A549 treated with DMSO at 1 μM for 4 hours (cell line): ENCODE data around the gene DUSP18. TPM values are rescaled to one million over a fixed set of nuclear protein-coding genes. Genes with fewer than 3 reads are reported as not detected.

ENCODE experiments used
- total RNA-seq: library from RNA; stranded (reverse); fragments of 200-300 nt; extraction: Qiagen RNA extraction; gene quantifications from 5 replicates; pipeline ENCODE4 v1.2.3, GENCODE V29; 2022; ENCODE audit warnings: low read depth

The DUSP18 gene
- total RNA-seq = 3.8 to 5.9 TPM (median 5.1 TPM) in 5 replicates

DNA sequence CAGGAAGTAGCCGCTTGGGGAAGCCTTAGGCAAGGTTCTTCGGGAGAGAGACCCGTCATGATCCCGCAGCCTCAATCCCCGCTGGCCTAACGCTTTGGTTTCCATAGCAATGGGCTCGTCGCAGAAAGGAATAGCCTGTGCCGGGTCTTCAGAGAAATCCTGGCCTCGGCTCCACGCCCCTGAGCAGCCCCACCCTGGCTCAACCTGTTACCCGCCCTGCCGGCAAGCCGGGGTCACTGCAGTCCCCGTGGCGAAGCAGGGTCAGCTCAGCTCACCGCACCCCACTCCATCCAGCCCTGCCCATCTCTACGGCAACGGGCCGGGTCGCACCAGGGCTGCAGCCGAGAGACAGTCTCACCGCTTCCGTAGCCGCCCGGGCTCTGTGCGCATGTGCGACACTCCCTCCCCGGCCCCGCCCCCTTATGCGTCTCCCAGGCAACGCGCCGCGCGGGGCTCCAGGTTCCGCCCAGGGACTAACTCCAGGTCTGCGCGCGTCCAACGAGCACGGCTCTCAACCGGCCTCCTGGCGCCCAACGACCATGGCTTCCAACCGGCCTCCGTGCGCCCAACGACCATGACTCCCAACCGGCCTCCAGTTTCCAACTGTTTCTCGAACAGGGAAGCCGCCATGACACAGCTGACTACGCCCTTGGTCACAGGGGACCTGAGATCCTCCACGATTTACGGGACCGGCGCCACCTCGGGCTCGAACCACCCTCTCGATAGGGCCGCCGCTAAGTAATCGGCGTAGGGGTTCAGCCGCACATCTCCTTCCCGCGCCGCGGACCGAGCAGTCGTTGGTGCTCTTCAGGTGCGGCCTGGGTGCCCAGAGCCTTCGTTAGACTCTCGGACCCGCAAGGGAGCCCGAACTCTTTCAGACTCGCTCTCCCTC is at the start of gene DUSP18:
DUSP18 (minus strand) TSS at position 382 of the 892 bp plus-strand sequence. CDS start 3,872 bp downstream, outside the sequence.

DNA sequence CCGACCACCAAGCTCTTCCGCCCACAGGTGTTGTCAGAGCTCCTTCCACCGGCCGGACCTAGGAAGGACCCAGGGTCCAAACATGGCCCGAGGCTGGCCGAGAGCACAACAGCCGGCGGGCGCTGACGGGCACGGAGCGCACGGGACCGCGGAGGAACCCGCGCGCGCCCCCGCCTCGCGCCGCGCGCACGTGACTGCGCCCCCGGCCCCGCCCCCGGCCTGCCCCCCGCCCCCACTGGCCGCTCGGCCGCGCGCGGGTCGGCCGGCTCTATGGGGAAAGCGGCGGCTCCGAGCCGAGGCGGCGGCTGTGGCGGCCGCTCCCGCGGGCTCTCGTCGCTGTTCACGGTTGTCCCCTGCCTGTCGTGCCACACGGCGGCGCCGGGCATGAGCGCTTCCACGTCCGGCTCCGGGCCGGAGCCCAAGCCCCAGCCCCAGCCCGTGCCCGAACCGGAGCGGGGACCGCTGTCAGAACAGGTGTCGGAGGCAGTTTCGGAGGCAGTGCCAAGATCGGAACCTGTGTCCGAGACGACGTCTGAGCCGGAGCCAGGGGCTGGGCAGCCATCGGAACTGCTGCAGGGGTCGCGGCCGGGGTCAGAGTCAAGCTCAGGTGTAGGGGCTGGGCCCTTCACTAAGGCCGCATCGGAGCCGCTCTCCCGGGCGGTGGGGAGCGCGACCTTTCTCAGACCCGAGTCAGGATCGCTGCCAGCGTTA is 27.1 kb upstream of the DUSP18 start, which contains the start of gene OSBP2:
OSBP2 (plus strand) TSS at position 235 of the 711 bp plus-strand sequence; CDS start at position 271, 36 bp downstream.

DNA sequence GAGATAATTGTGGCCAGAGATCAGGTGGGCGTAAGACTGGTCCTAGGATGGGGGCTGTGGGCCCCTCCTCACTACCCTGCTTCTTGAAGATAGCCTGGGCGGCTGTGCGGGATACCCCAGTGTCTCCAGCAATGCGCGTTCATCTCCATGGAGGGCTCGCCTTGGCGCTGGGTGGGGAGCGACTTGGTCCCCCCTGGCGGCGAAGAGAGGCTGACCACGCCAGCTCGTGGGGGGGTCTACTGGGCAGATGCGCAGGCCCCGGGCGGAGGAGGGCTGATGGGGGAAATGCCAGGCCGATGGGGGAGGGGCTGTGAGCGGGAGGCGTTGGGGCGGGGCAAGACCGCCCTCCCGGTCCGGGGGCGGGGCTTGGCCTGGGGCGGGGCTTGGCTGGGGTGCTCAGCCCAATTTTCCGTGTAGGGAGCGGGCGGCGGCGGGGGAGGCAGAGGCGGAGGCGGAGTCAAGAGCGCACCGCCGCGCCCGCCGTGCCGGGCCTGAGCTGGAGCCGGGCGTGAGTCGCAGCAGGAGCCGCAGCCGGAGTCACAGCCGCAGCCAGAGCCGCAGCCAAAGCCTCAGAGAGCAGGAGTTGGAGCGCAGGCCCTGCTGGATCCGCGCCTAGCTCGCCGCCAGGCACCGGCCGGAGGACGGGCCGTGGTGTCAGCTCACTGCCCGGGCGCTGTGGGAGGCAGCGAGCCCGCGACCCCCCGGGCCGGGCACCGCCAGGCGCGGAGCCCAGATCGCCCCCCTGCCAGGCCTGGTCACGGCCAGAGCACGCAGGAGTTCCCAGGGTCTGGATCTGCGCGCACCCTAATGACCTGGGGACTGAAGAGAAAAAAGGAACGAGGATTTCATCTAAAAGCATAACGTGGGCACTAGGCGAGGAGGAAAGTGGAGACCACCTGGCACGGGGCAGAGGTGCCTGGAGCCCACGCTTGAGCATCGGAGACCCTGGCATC is 32.1 kb downstream of the DUSP18 start, which contains the start of gene SLC35E4:
SLC35E4 (plus strand) TSS at position 509 of the 953 bp plus-strand sequence. CDS start 670 bp downstream, outside the sequence.

Other genes starting within 250 kb of the DUSP18 start
- 64.2 to 71.0 TPM (median 67.7 TPM) in 5 replicates for gene MTFP1, start 242.1 kb downstream of the DUSP18 start, total RNA-seq
- not detected in 5 replicates for gene SEC14L3, start 195.9 kb downstream of the DUSP18 start, total RNA-seq
- 4.8 to 6.2 TPM (median 5.5 TPM) in 5 replicates for gene SEC14L4, start 162.2 kb downstream of the DUSP18 start, total RNA-seq
- not detected in 5 replicates for gene SEC14L6, start 121.1 kb downstream of the DUSP18 start, total RNA-seq
- gene GAL3ST1, start 93.2 kb downstream of the DUSP18 start, total RNA-seq = 6.6 to 9.7 TPM (median 8.0 TPM) in 5 replicates
- 107 to 133 TPM (median 113 TPM) in 5 replicates for gene PES1, start 76.0 kb downstream of the DUSP18 start, total RNA-seq
- gene TCN2, start 60.7 kb downstream of the DUSP18 start, total RNA-seq = 4.0 to 5.2 TPM (median 4.9 TPM) in 5 replicates
- gene SLC35E4, start 32.1 kb downstream of the DUSP18 start, total RNA-seq = 5.4 to 7.3 TPM (median 6.5 TPM) in 5 replicates
- gene OSBP2, start 27.0 kb upstream of the DUSP18 start, total RNA-seq = 10.6 to 15.3 TPM (median 13.9 TPM) in 5 replicates